ENCODE measurements around the gene GTF3C1. TPM values are rescaled to one million over a fixed set of nuclear protein-coding genes. Genes with fewer than 3 reads are reported as not detected.

The GTF3C1 gene
- total RNA-seq, 1 donor, result 59.0 TPM

GRCh38 chr16:27597361-27597760 lies 47.6 kb upstream of the GTF3C1 start:
- DNase-seq (ENCODE audit: insufficient read length, low spot score, missing footprints), result no peak
- peaks cover 4% of the 10 kb centered on the region for H3K36me3 ChIP-seq (ENCODE audit: insufficient read depth, low read length)
- H2AFZ ChIP-seq (ENCODE audit: low read length), result no peak overlapping the region
- H3K79me2 ChIP-seq (ENCODE audit: insufficient read depth, low read length), result no peaks in the 10 kb centered on the region
- no peak overlapping the region for H3K4me2 ChIP-seq (ENCODE audit: insufficient read depth, low read length)
- no peak for TF ChIP-seq CTCF (IDR thresholded peaks at IDR 0.05; ENCODE audit: extremely low read depth, low read depth, low read length)
- H3K9me3 ChIP-seq (ENCODE audit: low read depth, low read length), result no peaks in the 10 kb centered on the region
- H3K4me1 ChIP-seq (ENCODE audit: insufficient read depth, low read length), result no peaks in the 10 kb centered on the region
- H3K4me3 ChIP-seq (ENCODE audit: insufficient read depth, low read length), result no peak overlapping the region
- H3K27me3 ChIP-seq (ENCODE audit: insufficient read depth, low read length), result no peaks in the 10 kb centered on the region
- H4K20me1 ChIP-seq (ENCODE audit: insufficient read depth, low read length), result peaks cover 3% of the 10 kb centered on the region
- H3K27ac ChIP-seq (ENCODE audit: low read depth, low read length), result no peak overlapping the region

DNA sequence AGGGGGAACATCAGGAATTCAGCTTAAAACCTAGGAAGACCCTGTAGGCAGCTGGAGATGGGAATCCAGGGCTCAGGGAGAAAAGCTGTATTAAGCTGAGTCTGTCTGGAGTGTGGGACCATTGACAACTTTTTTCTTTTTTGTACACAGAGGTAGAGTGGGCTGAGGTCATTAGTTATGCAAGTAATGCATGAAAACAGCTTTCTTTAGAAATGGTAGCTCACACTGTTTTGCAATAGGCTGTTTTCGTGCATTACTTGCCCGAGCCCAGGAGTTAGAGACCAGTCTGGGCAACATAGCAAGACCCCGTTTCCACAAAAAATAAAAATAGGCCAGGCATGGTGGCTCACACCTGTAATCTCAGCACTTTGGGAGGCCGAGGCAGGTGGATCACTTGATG lies 46.7 kb upstream of the GTF3C1 start:
- H3K4me3 ChIP-seq (ENCODE audit: insufficient read depth, low read length), result no peak overlapping the region
- H3K9me3 ChIP-seq (ENCODE audit: low read depth, low read length), result no peaks in the 10 kb centered on the region
- H3K27ac ChIP-seq (ENCODE audit: low read depth, low read length), result no peak overlapping the region
- H4K20me1 ChIP-seq (ENCODE audit: insufficient read depth, low read length), result peaks cover 3% of the 10 kb centered on the region
- H3K79me2 ChIP-seq (ENCODE audit: insufficient read depth, low read length), result no peaks in the 10 kb centered on the region
- H3K27me3 ChIP-seq (ENCODE audit: insufficient read depth, low read length), result no peaks in the 10 kb centered on the region
- H3K4me2 ChIP-seq (ENCODE audit: insufficient read depth, low read length), result no peak overlapping the region
- peaks cover 4% of the 10 kb centered on the region for H3K36me3 ChIP-seq (ENCODE audit: insufficient read depth, low read length)
- no peak overlapping the region for H2AFZ ChIP-seq (ENCODE audit: low read length)
- DNase-seq (ENCODE audit: insufficient read length, low spot score, missing footprints), result no peak
- H3K4me1 ChIP-seq (ENCODE audit: insufficient read depth, low read length), result no peaks in the 10 kb centered on the region
- no peak for TF ChIP-seq CTCF (IDR thresholded peaks at IDR 0.05; ENCODE audit: extremely low read depth, low read depth, low read length)

GRCh38 chr16:27595993-27596392 lies 46.3 kb upstream of the GTF3C1 start:
- H3K36me3 ChIP-seq (ENCODE audit: insufficient read depth, low read length), result peaks cover 4% of the 10 kb centered on the region
- TF ChIP-seq CTCF (IDR thresholded peaks at IDR 0.05; ENCODE audit: extremely low read depth, low read depth, low read length), result no peak
- no peak overlapping the region for H3K4me3 ChIP-seq (ENCODE audit: insufficient read depth, low read length)
- no peaks in the 10 kb centered on the region for H3K79me2 ChIP-seq (ENCODE audit: insufficient read depth, low read length)
- no peak overlapping the region for H3K4me2 ChIP-seq (ENCODE audit: insufficient read depth, low read length)
- no peaks in the 10 kb centered on the region for H3K27me3 ChIP-seq (ENCODE audit: insufficient read depth, low read length)
- no peaks in the 10 kb centered on the region for H3K4me1 ChIP-seq (ENCODE audit: insufficient read depth, low read length)
- H2AFZ ChIP-seq (ENCODE audit: low read length), result no peak overlapping the region
- peaks cover 3% of the 10 kb centered on the region for H4K20me1 ChIP-seq (ENCODE audit: insufficient read depth, low read length)
- no peaks in the 10 kb centered on the region for H3K9me3 ChIP-seq (ENCODE audit: low read depth, low read length)
- DNase-seq (ENCODE audit: insufficient read length, low spot score, missing footprints), result no peak
- no peak overlapping the region for H3K27ac ChIP-seq (ENCODE audit: low read depth, low read length)

DNA sequence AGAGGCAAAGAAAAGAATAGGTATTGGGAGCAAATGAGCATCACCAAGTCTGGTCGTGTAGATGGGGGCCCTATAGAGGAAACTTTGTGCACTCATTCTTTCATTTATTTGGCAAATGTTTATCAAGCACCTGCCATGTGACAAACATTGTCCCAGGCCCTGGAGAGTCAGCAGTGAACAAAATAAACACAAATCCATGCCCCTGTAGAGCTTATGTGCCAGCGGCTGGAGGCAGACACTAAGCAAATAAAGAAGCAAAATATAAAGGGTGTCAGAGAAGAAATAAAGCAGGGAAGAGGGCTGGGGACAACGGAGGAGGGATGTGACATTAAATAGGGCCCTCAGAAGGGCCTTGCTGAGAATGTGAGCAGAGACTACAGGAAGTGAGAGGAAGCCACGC lies 45.8 kb upstream of the GTF3C1 start:
- H3K9me3 ChIP-seq (ENCODE audit: low read depth, low read length), result no peaks in the 10 kb centered on the region

More for the DNA sequence above, 45.8 kb upstream of the GTF3C1 start:
- Histone ChIP-seq H3K4me2 (ENCODE audit: insufficient read depth, low read length) (no peak overlapping the region), H3K79me2 (ENCODE audit: insufficient read depth, low read length) (no peaks in the 10 kb centered on the region), H2AFZ (ENCODE audit: low read length) (no peak overlapping the region), H3K27me3 (ENCODE audit: insufficient read depth, low read length) (no peaks in the 10 kb centered on the region), H3K27ac (ENCODE audit: low read depth, low read length) (no peak overlapping the region), H4K20me1 (ENCODE audit: insufficient read depth, low read length) (peaks cover 3% of the 10 kb centered on the region), H3K36me3 (ENCODE audit: insufficient read depth, low read length) (peaks cover 4% of the 10 kb centered on the region), H3K4me1 (ENCODE audit: insufficient read depth, low read length) (no peaks in the 10 kb centered on the region), H3K4me3 (ENCODE audit: insufficient read depth, low read length) (no peak overlapping the region)
- no peak for TF ChIP-seq CTCF (IDR thresholded peaks at IDR 0.05; ENCODE audit: extremely low read depth, low read depth, low read length)
- DNase-seq (ENCODE audit: insufficient read length, low spot score, missing footprints), result no peak

Measured in osteoblast (primary cell).